GM20431 (cell line): ENCODE measurements around the gene ADD3.

Source experiments
- in situ Hi-C: fragments of 300-500 bp; cut with MseI, MboI; formaldehyde crosslinking; loops from one replicate; pipeline ENCODE4 v1.15.0; 2020; ENCODE audit warnings: low sequenced_read_pairs; ENCODE audit not compliant: unreplicated experiment

Gene ADD3, protein sequence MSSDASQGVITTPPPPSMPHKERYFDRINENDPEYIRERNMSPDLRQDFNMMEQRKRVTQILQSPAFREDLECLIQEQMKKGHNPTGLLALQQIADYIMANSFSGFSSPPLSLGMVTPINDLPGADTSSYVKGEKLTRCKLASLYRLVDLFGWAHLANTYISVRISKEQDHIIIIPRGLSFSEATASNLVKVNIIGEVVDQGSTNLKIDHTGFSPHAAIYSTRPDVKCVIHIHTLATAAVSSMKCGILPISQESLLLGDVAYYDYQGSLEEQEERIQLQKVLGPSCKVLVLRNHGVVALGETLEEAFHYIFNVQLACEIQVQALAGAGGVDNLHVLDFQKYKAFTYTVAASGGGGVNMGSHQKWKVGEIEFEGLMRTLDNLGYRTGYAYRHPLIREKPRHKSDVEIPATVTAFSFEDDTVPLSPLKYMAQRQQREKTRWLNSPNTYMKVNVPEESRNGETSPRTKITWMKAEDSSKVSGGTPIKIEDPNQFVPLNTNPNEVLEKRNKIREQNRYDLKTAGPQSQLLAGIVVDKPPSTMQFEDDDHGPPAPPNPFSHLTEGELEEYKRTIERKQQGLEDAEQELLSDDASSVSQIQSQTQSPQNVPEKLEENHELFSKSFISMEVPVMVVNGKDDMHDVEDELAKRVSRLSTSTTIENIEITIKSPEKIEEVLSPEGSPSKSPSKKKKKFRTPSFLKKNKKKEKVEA

DNA sequence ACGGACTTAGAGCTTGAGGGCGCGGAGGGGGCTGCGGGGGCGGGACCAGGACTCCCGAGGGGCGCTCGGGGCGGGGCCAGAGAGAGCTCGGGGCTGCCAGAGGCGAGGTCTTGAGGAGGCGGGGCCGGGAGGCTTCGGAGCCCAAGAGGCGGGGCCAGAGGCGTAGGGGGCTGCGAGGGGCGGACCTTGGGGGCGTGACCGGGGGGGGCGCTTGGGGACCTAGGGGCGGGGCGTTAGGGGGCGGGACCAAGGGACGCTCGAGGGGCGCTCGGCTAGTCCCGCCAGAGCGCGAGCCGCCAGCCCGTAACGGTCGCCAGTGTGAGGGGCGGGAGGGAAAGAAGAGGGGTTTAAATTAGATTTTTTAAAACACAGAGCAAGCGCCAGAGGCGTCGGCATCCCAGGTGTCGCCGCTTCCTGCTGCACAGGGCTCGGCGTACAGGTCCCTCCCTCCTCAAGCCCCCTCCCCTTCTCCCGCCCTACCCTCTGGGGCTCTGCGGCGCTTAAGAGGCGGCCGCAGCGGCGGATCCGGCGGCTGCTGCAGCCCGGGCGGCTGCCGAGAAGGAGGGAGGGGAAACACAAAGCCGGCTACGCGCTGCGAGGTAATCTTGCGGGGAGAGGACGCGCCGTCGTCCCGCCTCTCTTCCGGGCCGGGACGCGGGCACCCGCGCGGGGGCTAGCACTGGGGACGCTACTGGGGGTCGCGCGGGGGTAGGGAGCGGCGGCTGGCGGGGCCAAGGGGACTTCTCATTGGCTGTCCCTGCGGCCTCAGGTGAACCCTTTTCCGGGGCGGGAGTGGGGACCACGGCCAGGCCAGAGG lies at the start of gene ADD3:
Gene ADD3 (plus strand): TSS at position 284 of the 817 bp plus-strand sequence. CDS start 92,670 bp downstream, outside the sequence.
- in situ Hi-C loops, result no loop called here

DNA sequence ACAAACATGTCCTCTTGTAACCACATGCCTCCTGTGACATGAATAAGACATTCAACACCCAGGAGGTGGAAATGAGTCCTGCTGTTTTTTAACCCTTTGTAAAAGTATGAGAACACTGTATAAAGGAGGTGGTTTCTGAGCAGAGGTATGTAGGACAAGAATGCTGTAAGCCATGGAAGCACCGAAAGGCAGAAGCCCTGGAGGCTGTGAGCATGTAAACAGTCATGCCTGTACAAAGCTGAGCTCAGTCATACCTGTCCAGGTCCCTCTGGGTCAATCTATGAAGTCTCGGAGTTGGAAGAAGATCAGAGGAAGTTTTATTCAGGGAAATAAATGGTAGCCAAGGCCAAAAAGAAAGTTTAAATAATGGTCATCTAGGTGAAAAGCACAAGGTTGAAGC lies 49.7 kb upstream of the ADD3 start:
- in situ Hi-C loops, result no loop called here

- in situ Hi-C loops, result no loop called here
Measured at GRCh38 chr10:109959259-109960145, 48.3 kb upstream of the ADD3 start.

GRCh38 chr10:109960682-109961081 lies 47.1 kb upstream of the ADD3 start:
- in situ Hi-C loops, result no loop called here

DNA sequence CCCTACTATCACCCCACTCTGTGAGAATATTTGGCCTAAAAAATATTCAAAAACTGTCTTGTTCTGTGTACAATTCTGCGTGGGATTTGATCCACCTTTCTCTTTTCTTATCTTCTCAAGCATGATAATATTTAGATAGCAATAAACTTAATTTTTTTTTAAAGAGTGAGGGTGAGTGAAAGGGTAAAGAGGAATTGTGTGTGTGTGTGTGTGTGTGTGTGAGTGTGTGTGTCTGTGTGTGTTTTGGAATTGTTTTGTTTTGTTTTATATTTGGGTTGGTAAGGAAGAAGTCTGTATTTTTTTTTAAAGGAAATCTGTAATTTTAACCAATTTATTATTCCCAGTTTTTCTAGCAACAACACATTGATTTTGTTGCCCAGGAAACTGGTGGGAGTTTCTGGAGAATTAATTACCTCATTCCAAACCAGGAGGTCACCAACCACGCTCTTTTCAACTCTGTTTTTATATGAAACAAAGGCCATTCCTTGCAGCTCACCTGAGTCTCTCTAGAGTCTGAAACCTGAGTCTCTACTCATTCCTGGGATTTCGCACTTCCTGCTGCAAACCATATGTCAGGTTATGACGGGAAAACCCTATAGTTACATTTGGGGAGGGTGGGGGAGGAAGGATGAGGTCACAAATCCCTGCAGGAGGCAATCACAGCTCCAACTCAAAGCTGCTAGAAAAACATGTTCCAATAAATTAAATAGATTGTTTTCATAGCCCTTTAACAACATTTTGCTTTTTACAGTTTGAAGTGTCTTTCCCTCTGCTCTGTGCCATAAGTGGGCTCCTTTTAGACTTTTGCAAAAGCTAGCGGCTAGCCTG lies 46.4 kb upstream of the ADD3 start:
- in situ Hi-C loops, result no loop called here

DNA sequence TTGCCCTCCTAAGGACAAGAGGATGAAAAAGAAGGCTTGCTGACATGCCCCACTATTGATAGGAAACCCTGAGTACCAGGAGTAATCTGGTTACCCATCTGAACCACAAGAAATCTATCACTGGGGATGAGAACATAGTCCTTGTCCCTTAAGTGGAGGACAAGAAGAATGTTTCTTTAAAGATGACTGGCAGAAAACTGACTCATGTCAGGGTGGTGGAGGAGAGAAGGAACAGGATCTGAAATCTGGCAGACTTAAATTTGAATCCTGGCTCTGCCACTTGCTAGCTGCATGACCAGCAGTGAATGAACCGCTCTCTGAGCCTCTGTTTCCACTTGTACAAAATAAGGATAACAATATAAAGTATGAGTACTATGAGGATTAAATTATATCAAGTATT lies 45.5 kb upstream of the ADD3 start:
- in situ Hi-C loops, result no loop called here

DNA sequence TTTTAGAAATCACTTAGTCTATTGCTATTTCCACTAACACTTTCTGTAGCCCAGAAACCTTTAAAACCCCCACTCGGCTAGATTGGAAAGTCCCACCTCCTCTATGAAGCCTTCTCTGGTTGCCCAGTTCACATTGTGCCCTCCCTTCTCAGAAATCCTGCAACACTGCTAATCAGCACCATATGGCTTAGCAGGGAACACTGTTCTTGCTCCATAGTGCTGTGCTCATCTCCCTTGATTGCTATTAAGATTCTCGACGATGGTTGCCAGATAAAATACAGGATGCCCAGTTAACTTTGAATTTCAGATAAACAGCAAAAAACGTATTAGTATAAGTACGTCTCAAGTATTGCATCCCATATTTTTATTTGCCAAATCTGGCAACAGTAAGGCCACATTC lies 44.3 kb upstream of the ADD3 start:
- in situ Hi-C loops, result no loop called here

GRCh38 chr10:109964318-109964717 lies 43.5 kb upstream of the ADD3 start:
- in situ Hi-C loops, result no loop called here

DNA sequence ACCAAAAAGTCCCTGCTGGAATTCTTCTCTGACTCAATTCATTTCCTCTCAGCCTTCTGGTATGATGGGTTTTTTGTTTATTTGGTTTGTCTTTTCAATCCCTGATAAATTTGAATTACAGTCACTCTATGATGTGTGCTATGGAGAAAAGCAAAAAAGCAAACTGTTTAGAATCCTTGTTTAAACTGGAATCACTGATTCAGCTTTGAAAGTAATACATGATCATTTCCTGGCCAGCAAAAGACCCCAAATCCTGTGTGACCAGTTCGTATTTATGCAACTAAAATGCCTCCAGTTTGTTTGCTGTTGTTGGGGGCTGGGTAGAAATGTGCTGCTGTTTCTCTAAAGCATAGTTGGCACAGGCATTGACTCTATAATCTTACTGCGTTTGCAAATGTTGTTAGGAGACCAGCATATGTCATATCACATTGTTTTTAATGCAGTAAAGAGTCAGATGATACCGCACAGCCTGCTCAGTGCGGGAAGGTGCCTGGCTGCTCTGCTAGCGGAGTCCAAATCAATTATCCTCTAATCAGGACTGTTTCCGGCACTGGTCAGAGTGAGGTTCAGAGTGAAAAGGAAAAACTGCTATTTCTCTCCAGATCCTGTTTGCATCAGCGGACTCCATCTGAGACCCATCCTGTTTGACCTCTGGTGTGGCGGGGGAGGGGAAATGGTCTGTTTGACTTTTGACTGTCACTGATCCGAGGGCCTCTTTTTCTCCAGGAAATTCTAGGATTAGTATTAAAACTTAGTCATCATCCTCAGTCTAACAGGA lies 40.6 kb upstream of the ADD3 start:
- in situ Hi-C loops, result no loop called here

DNA sequence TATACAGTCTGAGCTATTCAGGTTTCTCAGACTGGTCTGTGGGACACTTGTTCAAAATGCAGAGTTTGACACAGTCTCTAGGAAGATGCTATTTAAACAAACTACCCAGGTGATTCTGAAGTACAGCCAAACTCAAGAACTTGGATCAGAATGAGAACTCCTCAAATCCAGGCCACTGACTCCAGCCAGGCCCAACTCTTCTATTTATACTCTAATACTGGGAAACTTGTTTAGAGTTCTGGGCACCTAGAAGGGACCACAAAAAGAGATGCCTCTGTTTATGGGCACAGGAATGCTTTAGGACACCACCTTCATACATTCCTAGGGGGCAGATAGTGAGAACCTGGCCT lies 40.1 kb upstream of the ADD3 start:
- in situ Hi-C loops, result no loop called here

GRCh38 chr10:109968953-109969759 lies 38.6 kb upstream of the ADD3 start:
- in situ Hi-C loops, result no loop called here

DNA sequence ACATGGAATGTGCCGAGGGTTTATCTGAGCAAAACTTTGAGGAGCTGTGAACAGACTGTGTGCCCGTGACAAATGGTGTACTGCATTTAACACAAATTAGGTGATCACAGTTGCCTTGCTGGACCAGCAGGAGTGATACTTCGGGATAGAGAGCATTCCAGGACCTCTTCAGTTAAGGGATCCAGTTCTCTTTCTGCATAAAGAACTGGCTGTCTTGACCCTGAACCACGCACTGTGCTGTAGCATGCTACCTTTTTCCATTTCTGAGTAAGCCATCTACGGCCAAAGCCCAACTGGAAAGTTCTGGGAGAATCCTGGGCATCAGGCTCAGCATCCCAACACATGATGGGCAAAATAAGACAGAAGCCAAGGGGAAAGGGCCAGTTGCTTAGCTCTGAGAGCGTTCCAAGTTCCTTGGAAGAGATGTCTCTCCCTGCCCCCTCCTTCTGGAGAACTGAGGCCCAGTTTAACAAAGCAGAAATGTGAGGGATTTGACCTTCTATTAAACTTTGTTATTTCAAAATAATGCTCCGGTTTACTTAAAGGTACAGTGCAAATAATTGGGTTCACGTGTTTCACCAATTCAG lies 37.9 kb upstream of the ADD3 start:
- in situ Hi-C loops, result no loop called here

- in situ Hi-C loops, result no loop called here
Measured at GRCh38 chr10:109971634-109972033, 36.1 kb upstream of the ADD3 start.

- in situ Hi-C loops, result no loop called here
Measured at GRCh38 chr10:109972372-109973001, 35.3 kb upstream of the ADD3 start.

GRCh38 chr10:109973326-109973829 lies 34.4 kb upstream of the ADD3 start:
- in situ Hi-C loops, result no loop called here

- in situ Hi-C loops, result no loop called here
Measured at GRCh38 chr10:109974504-109975191, 33.1 kb upstream of the ADD3 start.
